Loucy (cell line): ENCODE results near the gene PIK3R1.

Experiments used
- H2AFZ ChIP-seq: fragments of 200-600 bp; sonication (generic); 2 replicates; pipeline ENCODE4 v1.6.0; 2016; ENCODE audit warnings: antibody characterized with exemption, mild to moderate bottlenecking, low read length, moderate library complexity
- H3F3A ChIP-seq: fragments of 200-600 bp; 2 replicates; pipeline ENCODE4 v1.6.0; 2016; ENCODE audit warnings: antibody characterized with exemption, low read depth, mild to moderate bottlenecking
- H3K27me3 ChIP-seq: fragments of 200-600 bp; sonication (generic); 2 replicates; pipeline ENCODE4 v1.6.1; 2014; ENCODE audit warnings: low read length, mild to moderate bottlenecking; ENCODE audit not compliant: insufficient read depth, poor library complexity, severe bottlenecking
- H3K36me3 ChIP-seq: fragments of 200-600 bp; sonication (generic); 2 replicates; pipeline ENCODE4 v1.6.1; 2016; ENCODE audit warnings: low read length; ENCODE audit not compliant: insufficient read depth
- H3K4me1 ChIP-seq: fragments of 200-600 bp; sonication (generic); 2 replicates; pipeline ENCODE4 v1.5.1; 2014; ENCODE audit warnings: low read length, mild to moderate bottlenecking; ENCODE audit not compliant: insufficient read depth, poor library complexity, severe bottlenecking
- H3K4me2 ChIP-seq: fragments of 200-600 bp; sonication (generic); 2 replicates; pipeline ENCODE4 v1.6.0; 2014; ENCODE audit warnings: antibody characterized with exemption, low read length, low read depth, mild to moderate bottlenecking; ENCODE audit not compliant: poor library complexity, severe bottlenecking
- H3K4me3 ChIP-seq: fragments of 200-600 bp; sonication (generic); 2 replicates; pipeline ENCODE4 v1.5.1; 2014; ENCODE audit warnings: low read length, mild to moderate bottlenecking, mixed read lengths; ENCODE audit not compliant: poor library complexity, severe bottlenecking
- H3K79me2 ChIP-seq: fragments of 200-600 bp; sonication (generic); 2 replicates; pipeline ENCODE4 v1.6.1; 2014; ENCODE audit warnings: low read length; ENCODE audit not compliant: insufficient read depth
- H3K9ac ChIP-seq: fragments of 200-600 bp; sonication (generic); 2 replicates; pipeline ENCODE4 v1.6.0; 2014; ENCODE audit warnings: mild to moderate bottlenecking, low read depth, low read length, moderate library complexity; ENCODE audit not compliant: poor library complexity, severe bottlenecking
- H3K9me2 ChIP-seq: fragments of 200-600 bp; sonication (generic); replicated peaks from 2 replicates; pipeline ENCODE4 v1.6.1; 2016; ENCODE audit warnings: low read depth, low read length, mixed read lengths
- H3K9me3 ChIP-seq: fragments of 200-600 bp; sonication (generic); 2 replicates; pipeline ENCODE4 v1.6.1; 2014; ENCODE audit warnings: mild to moderate bottlenecking, antibody characterized with exemption, low read length, low read depth; ENCODE audit not compliant: insufficient read depth
- H4K20me1 ChIP-seq: fragments of 200-600 bp; sonication (generic); 2 replicates; pipeline ENCODE4 v1.6.0; 2014; ENCODE audit warnings: antibody characterized with exemption, low read length, mild to moderate bottlenecking; ENCODE audit not compliant: insufficient read depth, poor library complexity, severe bottlenecking
- CTCF ChIP-seq: fragments of 200-600 bp; sonication (generic); conservative IDR thresholded peaks from 2 replicates; pipeline ENCODE4 v1.5.1; 2014; ENCODE audit warnings: mild to moderate bottlenecking, antibody characterized with exemption, low read length
- EZH2phosphoT487 ChIP-seq: fragments of 200-600 bp; IDR thresholded peaks from 2 replicates; pipeline ENCODE4 v1.6.1; 2018; ENCODE audit warnings: antibody characterized with exemption, mild to moderate bottlenecking, moderate library complexity, borderline replicate concordance

Gene PIK3R1

GRCh38 chr5:68272289-68272688 is 56.7 kb downstream of the PIK3R1 start:
- H3K9me3 ChIP-seq = no peaks in the 10 kb centered on the region
- H3K4me3 ChIP-seq = no peak overlapping the region
- peak; percentile 68 for TF ChIP-seq CTCF
- TF ChIP-seq EZH2phosphoT487 = no peak
- no peaks in the 10 kb centered on the region for H3F3A ChIP-seq
- H4K20me1 ChIP-seq = peaks cover 63% of the 10 kb centered on the region
- H3K36me3 ChIP-seq = peaks cover 46% of the 10 kb centered on the region
- H3K9me2 ChIP-seq = no peaks in the 10 kb centered on the region
- H3K79me2 ChIP-seq = peaks cover 97% of the 10 kb centered on the region
- no peaks in the 10 kb centered on the region for H3K27me3 ChIP-seq
- no peak overlapping the region for H3K4me2 ChIP-seq
- peaks cover 49% of the 10 kb centered on the region for H3K4me1 ChIP-seq
- no peak overlapping the region for H3K9ac ChIP-seq
- H2AFZ ChIP-seq = no peak overlapping the region

- Histone ChIP-seq H2AFZ (no peak overlapping the region), H3K9me2 (no peaks in the 10 kb centered on the region), H3K4me1 (peaks cover 35% of the 10 kb centered on the region), H3K9me3 (no peaks in the 10 kb centered on the region), H3K27me3 (no peaks in the 10 kb centered on the region), H3F3A (no peaks in the 10 kb centered on the region), H3K36me3 (peaks cover 60% of the 10 kb centered on the region), H4K20me1 (peaks cover 48% of the 10 kb centered on the region), H3K9ac (no peak overlapping the region), H3K4me2 (no peak overlapping the region), H3K79me2 (peaks cover 93% of the 10 kb centered on the region), H3K4me3 (no peak overlapping the region)
- TF ChIP-seq EZH2phosphoT487 = no peak
- no peak for TF ChIP-seq CTCF
These were observed 58.3 kb downstream of the PIK3R1 start for GRCh38 chr5:68273717-68274409.

GRCh38 chr5:68274847-68275651 is 59.5 kb downstream of the PIK3R1 start:
- Histone ChIP-seq H4K20me1 (peaks cover 38% of the 10 kb centered on the region), H3K27me3 (no peaks in the 10 kb centered on the region), H3F3A (peaks cover 10% of the 10 kb centered on the region), H2AFZ (no peak overlapping the region), H3K9me2 (no peaks in the 10 kb centered on the region), H3K4me1 (peaks cover 35% of the 10 kb centered on the region), H3K36me3 (peaks cover 70% of the 10 kb centered on the region), H3K4me3 (no peak overlapping the region), H3K9me3 (no peaks in the 10 kb centered on the region), H3K79me2 (peaks cover 81% of the 10 kb centered on the region), H3K4me2 (no peak overlapping the region), H3K9ac (no peak overlapping the region)
- TF ChIP-seq CTCF = no peak
- TF ChIP-seq EZH2phosphoT487 = no peak
